ENCODE data around the gene GPR89A.

Gene GPR89A

DNA sequence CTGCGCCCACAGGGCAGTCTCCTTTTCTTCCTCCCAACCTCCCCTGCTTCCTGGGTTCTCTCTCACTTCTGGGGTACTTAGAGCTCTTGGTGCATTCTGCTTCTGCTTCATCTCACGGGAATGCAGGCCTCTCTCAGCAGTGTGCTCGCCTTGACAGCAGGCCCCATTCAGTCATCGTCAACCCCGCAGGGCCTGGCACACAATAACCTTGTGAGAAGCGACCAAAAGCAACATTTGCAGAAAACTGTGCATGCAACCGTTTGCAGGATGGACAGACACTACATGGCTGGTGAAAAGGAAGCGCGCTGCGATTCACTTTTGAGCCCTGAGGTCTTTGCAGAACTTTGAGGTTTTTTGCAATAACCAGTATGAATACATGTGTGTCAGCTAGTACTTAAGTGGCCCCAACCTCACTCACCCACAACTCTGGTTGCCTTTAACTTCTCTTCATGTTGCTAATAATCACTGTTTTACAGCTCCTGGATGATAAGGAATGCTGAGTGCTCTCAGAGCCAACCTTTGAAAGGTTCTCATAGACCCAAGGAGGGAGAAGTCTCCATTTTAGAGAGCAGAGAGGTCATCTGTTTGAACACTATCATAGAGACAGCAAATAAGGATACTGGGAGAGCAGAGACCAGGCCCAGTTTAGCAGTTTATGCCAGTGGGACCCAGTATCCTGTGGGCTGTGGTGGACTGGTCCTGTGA is 109.0 kb downstream of the GPR89A start:
- TF ChIP-seq SIN3A (IDR thresholded peaks at IDR 0.05; ENCODE audit: borderline replicate concordance, insufficient read depth, low read length) (no peak), POLR2AphosphoS5 (IDR thresholded peaks at IDR 0.05; ENCODE audit: low read depth, low read length) (no peak), TAF1 (IDR thresholded peaks at IDR 0.05; ENCODE audit: borderline replicate concordance, insufficient read depth, low read length) (no peak), FOXP2 (optimal IDR thresholded peaks at IDR 0.05; ENCODE audit: borderline replicate concordance, extremely low read depth, extremely low read length, insufficient read depth) (no peak)
- TF ChIP-seq, protein P1, sequence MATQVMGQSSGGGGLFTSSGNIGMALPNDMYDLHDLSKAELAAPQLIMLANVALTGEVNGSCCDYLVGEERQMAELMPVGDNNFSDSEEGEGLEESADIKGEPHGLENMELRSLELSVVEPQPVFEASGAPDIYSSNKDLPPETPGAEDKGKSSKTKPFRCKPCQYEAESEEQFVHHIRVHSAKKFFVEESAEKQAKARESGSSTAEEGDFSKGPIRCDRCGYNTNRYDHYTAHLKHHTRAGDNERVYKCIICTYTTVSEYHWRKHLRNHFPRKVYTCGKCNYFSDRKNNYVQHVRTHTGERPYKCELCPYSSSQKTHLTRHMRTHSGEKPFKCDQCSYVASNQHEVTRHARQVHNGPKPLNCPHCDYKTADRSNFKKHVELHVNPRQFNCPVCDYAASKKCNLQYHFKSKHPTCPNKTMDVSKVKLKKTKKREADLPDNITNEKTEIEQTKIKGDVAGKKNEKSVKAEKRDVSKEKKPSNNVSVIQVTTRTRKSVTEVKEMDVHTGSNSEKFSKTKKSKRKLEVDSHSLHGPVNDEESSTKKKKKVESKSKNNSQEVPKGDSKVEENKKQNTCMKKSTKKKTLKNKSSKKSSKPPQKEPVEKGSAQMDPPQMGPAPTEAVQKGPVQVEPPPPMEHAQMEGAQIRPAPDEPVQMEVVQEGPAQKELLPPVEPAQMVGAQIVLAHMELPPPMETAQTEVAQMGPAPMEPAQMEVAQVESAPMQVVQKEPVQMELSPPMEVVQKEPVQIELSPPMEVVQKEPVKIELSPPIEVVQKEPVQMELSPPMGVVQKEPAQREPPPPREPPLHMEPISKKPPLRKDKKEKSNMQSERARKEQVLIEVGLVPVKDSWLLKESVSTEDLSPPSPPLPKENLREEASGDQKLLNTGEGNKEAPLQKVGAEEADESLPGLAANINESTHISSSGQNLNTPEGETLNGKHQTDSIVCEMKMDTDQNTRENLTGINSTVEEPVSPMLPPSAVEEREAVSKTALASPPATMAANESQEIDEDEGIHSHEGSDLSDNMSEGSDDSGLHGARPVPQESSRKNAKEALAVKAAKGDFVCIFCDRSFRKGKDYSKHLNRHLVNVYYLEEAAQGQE (IDR thresholded peaks at IDR 0.05; ENCODE audit: insufficient read depth in 1 of 2, low read depth in 2 of 2, low read length in 2 of 2): no peak

DNA sequence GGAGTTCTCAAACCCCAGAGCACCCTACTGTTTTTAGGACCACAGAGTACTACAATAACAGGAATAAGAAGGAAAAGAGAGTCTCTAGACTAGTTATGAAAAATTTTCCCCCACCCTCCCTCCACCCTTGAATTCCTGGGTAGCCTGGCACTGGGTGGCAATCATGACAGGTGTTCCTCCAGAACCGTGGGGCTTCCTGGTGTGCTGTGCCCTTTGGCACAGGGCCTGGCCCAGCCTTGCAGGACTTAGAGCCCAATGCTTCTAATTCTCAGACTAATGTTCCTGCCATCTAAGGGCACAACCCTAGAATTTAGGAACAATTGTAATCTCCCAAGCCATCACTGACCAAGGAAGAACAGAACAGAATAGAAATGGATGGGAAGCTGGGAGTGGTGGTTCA is 110.0 kb downstream of the GPR89A start:
- TF ChIP-seq SIN3A (IDR thresholded peaks at IDR 0.05; ENCODE audit: borderline replicate concordance, insufficient read depth, low read length) (no peak), POLR2AphosphoS5 (IDR thresholded peaks at IDR 0.05; ENCODE audit: low read depth, low read length) (no peak), TAF1 (IDR thresholded peaks at IDR 0.05; ENCODE audit: borderline replicate concordance, insufficient read depth, low read length) (no peak)

DNA sequence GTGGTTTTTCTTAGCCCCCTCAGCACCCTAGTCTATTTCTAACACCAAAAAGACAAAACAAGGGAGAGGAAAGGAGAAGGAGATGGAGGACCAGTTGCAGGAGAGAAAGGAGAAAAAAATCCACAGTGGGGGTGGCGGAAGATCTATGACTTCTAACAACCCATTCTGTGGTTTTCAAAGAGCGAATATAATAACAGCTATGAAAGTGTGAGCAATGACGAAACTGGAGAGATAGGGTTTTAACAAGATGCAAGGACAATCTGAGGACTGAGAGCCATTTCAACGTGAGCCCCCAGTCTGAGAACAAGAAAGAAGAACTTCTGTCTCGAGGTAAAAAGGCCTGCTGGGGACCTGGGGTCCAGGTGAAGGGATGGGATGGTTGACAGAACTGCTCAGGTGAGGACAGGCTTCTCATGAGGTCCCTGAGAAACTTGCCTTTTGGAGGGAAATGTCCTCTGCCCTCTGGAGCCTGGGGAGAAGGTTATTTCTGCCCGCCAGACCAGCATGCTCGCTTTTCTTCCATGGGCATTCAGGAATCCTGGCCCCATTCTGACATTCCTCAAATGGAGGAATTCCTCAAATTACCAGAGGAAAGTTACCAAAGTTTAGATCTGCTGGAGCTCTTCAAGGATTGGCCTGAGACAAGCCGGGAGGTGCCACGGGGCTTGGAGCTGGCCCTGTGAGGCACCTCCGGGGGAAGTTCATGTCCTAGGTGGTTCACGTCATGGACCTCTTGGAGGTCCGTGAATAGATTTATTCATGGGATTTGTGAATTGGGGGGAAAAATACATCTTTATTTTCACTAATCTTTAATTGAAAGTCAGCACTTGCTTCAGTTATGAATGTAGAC is 111.7 kb downstream of the GPR89A start, which contains the start of gene CD160:
CD160 (plus strand) TSS at position 270 of the 850 bp plus-strand sequence. CDS start 8,829 bp downstream, outside the sequence.
- TF ChIP-seq SIN3A (IDR thresholded peaks at IDR 0.05; ENCODE audit: borderline replicate concordance, insufficient read depth, low read length) (no peak), POLR2AphosphoS5 (IDR thresholded peaks at IDR 0.05; ENCODE audit: low read depth, low read length) (no peak), FOXP2 (optimal IDR thresholded peaks at IDR 0.05; ENCODE audit: borderline replicate concordance, extremely low read depth, extremely low read length, insufficient read depth) (no peak), TAF1 (IDR thresholded peaks at IDR 0.05; ENCODE audit: borderline replicate concordance, insufficient read depth, low read length) (no peak)
- TF ChIP-seq, protein P1 (IDR thresholded peaks at IDR 0.05; ENCODE audit: insufficient read depth in 1 of 2, low read depth in 2 of 2, low read length in 2 of 2): no peak

Measured in PFSK-1 (cell line).